ENCODE results near the gene PON1.

Gene PON1

GRCh38 chr7:95279417-95279816 lies 44.9 kb downstream of the PON1 start:
- H3K9ac ChIP-seq (ENCODE audit: low read length) = no peak overlapping the region

GRCh38 chr7:95276114-95276513 lies 48.2 kb downstream of the PON1 start:
- no peaks in the 10 kb centered on the region for H3K27me3 ChIP-seq (ENCODE audit: control insufficient read depth, insufficient read depth, low read length)
- H3K4me1 ChIP-seq (ENCODE audit: control insufficient read depth, low read depth, low read length) = no peaks in the 10 kb centered on the region
- H3K36me3 ChIP-seq (ENCODE audit: control insufficient read depth, low read depth, low read length) = no peaks in the 10 kb centered on the region
- no peak overlapping the region for H3K9ac ChIP-seq (ENCODE audit: low read length)
- H3K9me3 ChIP-seq (ENCODE audit: control insufficient read depth, low read depth, low read length) = no peaks in the 10 kb centered on the region
- H3K27ac ChIP-seq (ENCODE audit: low read length) = no peak overlapping the region
- no peak overlapping the region for H3K4me3 ChIP-seq (ENCODE audit: low read length)

More at GRCh38 chr7:95279417-95279816, 44.9 kb downstream of the PON1 start:
- Histone ChIP-seq H3K27ac (ENCODE audit: low read length) (no peak overlapping the region), H3K36me3 (ENCODE audit: control insufficient read depth, low read depth, low read length) (no peaks in the 10 kb centered on the region), H3K27me3 (ENCODE audit: control insufficient read depth, insufficient read depth, low read length) (no peaks in the 10 kb centered on the region), H3K9me3 (ENCODE audit: control insufficient read depth, low read depth, low read length) (no peaks in the 10 kb centered on the region), H3K4me3 (ENCODE audit: low read length) (no peak overlapping the region), H3K4me1 (ENCODE audit: control insufficient read depth, low read depth, low read length) (no peaks in the 10 kb centered on the region)

- Histone ChIP-seq H3K27ac (ENCODE audit: low read length) (no peak overlapping the region), H3K36me3 (ENCODE audit: control insufficient read depth, low read depth, low read length) (no peaks in the 10 kb centered on the region), H3K4me1 (ENCODE audit: control insufficient read depth, low read depth, low read length) (peaks cover 15% of the 10 kb centered on the region), H3K9me3 (ENCODE audit: control insufficient read depth, low read depth, low read length) (no peaks in the 10 kb centered on the region), H3K27me3 (ENCODE audit: control insufficient read depth, insufficient read depth, low read length) (no peaks in the 10 kb centered on the region), H3K9ac (ENCODE audit: low read length) (no peak overlapping the region), H3K4me3 (ENCODE audit: low read length) (no peak overlapping the region)
Observed at GRCh38 chr7:95269640-95270039, 54.7 kb downstream of the PON1 start.

GRCh38 chr7:95267754-95268153 lies 56.6 kb downstream of the PON1 start:
- H3K27me3 ChIP-seq (ENCODE audit: control insufficient read depth, insufficient read depth, low read length) = no peaks in the 10 kb centered on the region
- no peak overlapping the region for H3K9ac ChIP-seq (ENCODE audit: low read length)
- no peaks in the 10 kb centered on the region for H3K9me3 ChIP-seq (ENCODE audit: control insufficient read depth, low read depth, low read length)
- peaks cover 16% of the 10 kb centered on the region for H3K4me1 ChIP-seq (ENCODE audit: control insufficient read depth, low read depth, low read length)
- H3K27ac ChIP-seq (ENCODE audit: low read length) = no peak overlapping the region
- H3K4me3 ChIP-seq (ENCODE audit: low read length) = no peak overlapping the region
- H3K36me3 ChIP-seq (ENCODE audit: control insufficient read depth, low read depth, low read length) = no peaks in the 10 kb centered on the region

GRCh38 chr7:95265634-95266033 lies 58.7 kb downstream of the PON1 start:
- Histone ChIP-seq H3K4me3 (ENCODE audit: low read length) (no peak overlapping the region), H3K4me1 (ENCODE audit: control insufficient read depth, low read depth, low read length) (peaks cover 26% of the 10 kb centered on the region), H3K9ac (ENCODE audit: low read length) (no peak overlapping the region), H3K27me3 (ENCODE audit: control insufficient read depth, insufficient read depth, low read length) (no peaks in the 10 kb centered on the region), H3K36me3 (ENCODE audit: control insufficient read depth, low read depth, low read length) (no peaks in the 10 kb centered on the region), H3K9me3 (ENCODE audit: control insufficient read depth, low read depth, low read length) (no peaks in the 10 kb centered on the region), H3K27ac (ENCODE audit: low read length) (no peak overlapping the region)

- no peak overlapping the region for H3K27ac ChIP-seq (ENCODE audit: low read length)
- H3K4me1 ChIP-seq (ENCODE audit: control insufficient read depth, low read depth, low read length) = peaks cover 26% of the 10 kb centered on the region
- no peaks in the 10 kb centered on the region for H3K36me3 ChIP-seq (ENCODE audit: control insufficient read depth, low read depth, low read length)
- H3K9ac ChIP-seq (ENCODE audit: low read length) = no peak overlapping the region
- no peak overlapping the region for H3K4me3 ChIP-seq (ENCODE audit: low read length)
- no peaks in the 10 kb centered on the region for H3K9me3 ChIP-seq (ENCODE audit: control insufficient read depth, low read depth, low read length)
- no peaks in the 10 kb centered on the region for H3K27me3 ChIP-seq (ENCODE audit: control insufficient read depth, insufficient read depth, low read length)
Observed at GRCh38 chr7:95264363-95264891, 59.9 kb downstream of the PON1 start.

- Histone ChIP-seq H3K36me3 (ENCODE audit: control insufficient read depth, low read depth, low read length) (no peaks in the 10 kb centered on the region), H3K4me3 (ENCODE audit: low read length) (no peak overlapping the region), H3K9me3 (ENCODE audit: control insufficient read depth, low read depth, low read length) (no peaks in the 10 kb centered on the region), H3K27ac (ENCODE audit: low read length) (no peak overlapping the region), H3K27me3 (ENCODE audit: control insufficient read depth, insufficient read depth, low read length) (no peaks in the 10 kb centered on the region), H3K4me1 (ENCODE audit: control insufficient read depth, low read depth, low read length) (peaks cover 26% of the 10 kb centered on the region), H3K9ac (ENCODE audit: low read length) (no peak overlapping the region)
Observed at GRCh38 chr7:95263785-95264362, 60.5 kb downstream of the PON1 start.

GRCh38 chr7:95262875-95263274 lies 61.5 kb downstream of the PON1 start:
- peaks cover 26% of the 10 kb centered on the region for H3K4me1 ChIP-seq (ENCODE audit: control insufficient read depth, low read depth, low read length)
- no peaks in the 10 kb centered on the region for H3K27me3 ChIP-seq (ENCODE audit: control insufficient read depth, insufficient read depth, low read length)
- H3K27ac ChIP-seq (ENCODE audit: low read length) = no peak overlapping the region
- no peaks in the 10 kb centered on the region for H3K36me3 ChIP-seq (ENCODE audit: control insufficient read depth, low read depth, low read length)
- H3K9ac ChIP-seq (ENCODE audit: low read length) = no peak overlapping the region
- no peaks in the 10 kb centered on the region for H3K9me3 ChIP-seq (ENCODE audit: control insufficient read depth, low read depth, low read length)
- no peak overlapping the region for H3K4me3 ChIP-seq (ENCODE audit: low read length)

GRCh38 chr7:95261895-95262415 lies 62.4 kb downstream of the PON1 start:
- H3K4me1 ChIP-seq (ENCODE audit: control insufficient read depth, low read depth, low read length) = peaks cover 17% of the 10 kb centered on the region
- no peaks in the 10 kb centered on the region for H3K36me3 ChIP-seq (ENCODE audit: control insufficient read depth, low read depth, low read length)
- no peak overlapping the region for H3K27ac ChIP-seq (ENCODE audit: low read length)
- no peaks in the 10 kb centered on the region for H3K27me3 ChIP-seq (ENCODE audit: control insufficient read depth, insufficient read depth, low read length)
- no peaks in the 10 kb centered on the region for H3K9me3 ChIP-seq (ENCODE audit: control insufficient read depth, low read depth, low read length)
- H3K9ac ChIP-seq (ENCODE audit: low read length) = no peak overlapping the region
- no peak overlapping the region for H3K4me3 ChIP-seq (ENCODE audit: low read length)

GRCh38 chr7:95255691-95256090 lies 68.6 kb downstream of the PON1 start:
- no peak overlapping the region for H3K9ac ChIP-seq (ENCODE audit: low read length)
- no peaks in the 10 kb centered on the region for H3K27me3 ChIP-seq (ENCODE audit: control insufficient read depth, insufficient read depth, low read length)
- no peaks in the 10 kb centered on the region for H3K4me1 ChIP-seq (ENCODE audit: control insufficient read depth, low read depth, low read length)
- H3K4me3 ChIP-seq (ENCODE audit: low read length) = no peak overlapping the region
- H3K9me3 ChIP-seq (ENCODE audit: control insufficient read depth, low read depth, low read length) = no peaks in the 10 kb centered on the region
- peaks cover 3% of the 10 kb centered on the region for H3K36me3 ChIP-seq (ENCODE audit: control insufficient read depth, low read depth, low read length)
- H3K27ac ChIP-seq (ENCODE audit: low read length) = no peak overlapping the region

- H3K9ac ChIP-seq (ENCODE audit: low read length) = no peak overlapping the region
- no peaks in the 10 kb centered on the region for H3K27me3 ChIP-seq (ENCODE audit: control insufficient read depth, insufficient read depth, low read length)
- H3K27ac ChIP-seq (ENCODE audit: low read length) = no peak overlapping the region
- H3K36me3 ChIP-seq (ENCODE audit: control insufficient read depth, low read depth, low read length) = peaks cover 3% of the 10 kb centered on the region
- H3K4me3 ChIP-seq (ENCODE audit: low read length) = no peak overlapping the region
- H3K9me3 ChIP-seq (ENCODE audit: control insufficient read depth, low read depth, low read length) = no peaks in the 10 kb centered on the region
- no peaks in the 10 kb centered on the region for H3K4me1 ChIP-seq (ENCODE audit: control insufficient read depth, low read depth, low read length)
Observed at GRCh38 chr7:95253986-95254385, 70.3 kb downstream of the PON1 start.

GRCh38 chr7:95251966-95252365 lies 72.4 kb downstream of the PON1 start:
- Histone ChIP-seq H3K4me3 (ENCODE audit: low read length) (no peak overlapping the region), H3K9ac (ENCODE audit: low read length) (no peak overlapping the region), H3K27ac (ENCODE audit: low read length) (no peak overlapping the region), H3K9me3 (ENCODE audit: control insufficient read depth, low read depth, low read length) (no peaks in the 10 kb centered on the region), H3K36me3 (ENCODE audit: control insufficient read depth, low read depth, low read length) (peaks cover 3% of the 10 kb centered on the region), H3K27me3 (ENCODE audit: control insufficient read depth, insufficient read depth, low read length) (no peaks in the 10 kb centered on the region), H3K4me1 (ENCODE audit: control insufficient read depth, low read depth, low read length) (no peaks in the 10 kb centered on the region)
